Thyroid gland (tissue), 4 donors: ENCODE data around the gene GRM7.

Experiments
- CTCF ChIP-seq, 6 experiments: fragments of 200-600 bp in 3 of 6; fragments of 450-650 bp in 3 of 6; sonication (generic) in 3 of 6; IDR thresholded peaks; one replicate each; pipeline ENCODE4 v1.5.1; 2016 to 2019; ENCODE audit warnings: antibody characterized with exemption in 6 of 6, mild to moderate bottlenecking in 2 of 6, inconsistent platforms in 1 of 6, moderate library complexity in 1 of 6
- POLR2A ChIP-seq, 2 donors: fragments of 450-650 bp; IDR thresholded peaks; one replicate each; pipeline ENCODE4 v1.6.1; 2017; ENCODE audit warnings: antibody characterized with exemption in 2 of 2, mild to moderate bottlenecking in 2 of 2, moderate library complexity in 1 of 2

- no peak for TF ChIP-seq CTCF (IDR thresholded peaks at IDR 0.05)
- TF ChIP-seq POLR2A (IDR thresholded peaks at IDR 0.05): no peak
Observed at GRCh38 chr3:6861625-6862000, 698 bp downstream of the GRM7 start.
